HG03066 (cell line): ENCODE data around the gene TAF13.
"Not testable (repeated sequence)": the region's sequence is repeated elsewhere in the genome, so short reads cannot be mapped to it uniquely, and the experiment has no call there.

ENCODE experiments used
- ATAC-seq: cut with Tn5 transposase; IDR thresholded peaks from one replicate; pipeline ENCODE4 v1.9.1; 2021; ENCODE audit warnings: low read depth; ENCODE audit not compliant: unreplicated experiment

The TAF13 gene

GRCh38 chr1:109050228-109050995 is 25.4 kb downstream of the TAF13 start:
- no peak for ATAC-seq

- ATAC-seq, result no peak
Measured at GRCh38 chr1:109048335-109048734, 27.5 kb downstream of the TAF13 start.

GRCh38 chr1:109047339-109047738 is 28.5 kb downstream of the TAF13 start:
- ATAC-seq, result no peak

DNA sequence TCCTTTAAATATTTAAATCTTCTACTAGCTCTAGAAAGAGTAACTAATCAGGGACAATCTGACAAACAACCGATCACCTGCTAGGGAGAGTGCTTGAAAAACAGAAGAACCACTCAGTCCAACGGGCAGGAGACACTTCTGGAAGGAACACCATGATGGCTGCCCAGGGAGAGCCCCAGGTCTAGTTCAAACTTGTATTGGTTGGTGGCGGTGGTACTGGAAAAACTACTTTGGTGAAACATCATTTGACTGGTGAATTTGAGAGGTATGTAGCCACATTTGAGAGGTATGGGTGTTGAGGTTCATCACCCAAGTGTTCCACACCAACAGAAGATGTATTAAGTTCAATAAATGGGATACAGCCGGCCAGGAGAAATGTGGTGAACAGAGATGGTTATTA is 29.1 kb downstream of the TAF13 start:
- no peak for ATAC-seq

DNA sequence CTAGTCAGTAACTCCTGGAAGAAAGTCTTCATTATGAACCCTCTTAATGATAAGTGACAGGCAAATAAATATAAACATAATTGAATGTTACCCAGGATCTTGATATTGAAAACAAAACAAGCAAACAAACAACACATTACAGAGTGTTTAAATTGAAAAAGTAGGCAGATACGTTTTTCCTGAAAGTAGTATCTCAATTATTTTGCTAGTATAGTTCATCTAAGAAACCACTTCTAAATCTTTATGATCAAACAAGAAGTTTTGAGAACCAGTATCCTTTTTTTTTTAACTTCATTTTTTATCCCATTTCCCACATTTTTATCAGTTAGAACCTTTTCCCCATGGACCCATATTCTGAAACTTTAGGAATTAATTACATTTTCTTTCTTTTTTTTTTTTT is 30.2 kb downstream of the TAF13 start:
- no peak for ATAC-seq

DNA sequence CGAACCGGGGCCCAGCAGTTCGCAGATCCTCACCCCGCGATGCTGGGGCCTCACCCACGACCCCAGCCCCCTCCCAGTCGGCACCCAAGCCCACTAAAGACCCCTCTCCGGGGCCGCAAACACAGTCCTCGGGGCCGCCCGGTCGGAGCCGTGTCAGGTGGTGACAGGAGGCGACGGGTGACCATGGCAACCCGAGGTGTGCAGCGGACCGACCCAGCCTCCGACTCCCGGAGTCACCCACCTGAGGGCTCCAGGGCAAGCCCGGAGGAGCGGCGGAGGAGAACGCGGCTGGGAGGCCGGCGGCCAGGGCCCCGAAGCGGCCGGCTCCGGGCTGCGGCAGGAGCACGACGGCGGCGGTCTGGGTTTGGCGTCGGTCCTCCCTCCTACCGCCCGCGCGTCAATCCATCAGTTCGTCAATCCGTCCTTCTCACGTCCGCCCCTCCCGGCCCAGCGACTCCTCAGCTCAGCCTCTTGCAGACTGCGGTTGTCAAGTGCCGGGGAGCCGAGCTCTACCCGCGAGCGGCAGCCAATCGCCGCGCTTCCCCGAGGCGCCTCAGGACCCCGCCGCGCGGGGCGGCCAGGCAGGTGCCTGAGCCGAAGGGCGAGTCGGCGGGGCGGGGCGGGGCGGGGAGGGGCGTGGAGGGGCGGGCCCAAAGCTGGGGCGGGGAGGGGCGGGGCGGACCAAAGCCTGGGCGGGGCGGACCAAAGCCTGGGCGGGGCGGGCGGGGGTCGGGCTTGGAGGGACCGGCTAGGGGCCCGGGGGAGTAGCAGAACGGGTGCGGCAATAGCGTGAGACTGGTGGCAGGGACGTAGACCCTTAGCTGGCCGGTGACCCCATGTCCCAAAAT is 34.0 kb downstream of the TAF13 start, which contains the start of gene WDR47:
Gene WDR47, minus strand, starts transcription at position 482 of the 848 bp plus-strand sequence. CDS start 18,590 bp downstream, outside the sequence.
- peak; percentile 90 for ATAC-seq

DNA sequence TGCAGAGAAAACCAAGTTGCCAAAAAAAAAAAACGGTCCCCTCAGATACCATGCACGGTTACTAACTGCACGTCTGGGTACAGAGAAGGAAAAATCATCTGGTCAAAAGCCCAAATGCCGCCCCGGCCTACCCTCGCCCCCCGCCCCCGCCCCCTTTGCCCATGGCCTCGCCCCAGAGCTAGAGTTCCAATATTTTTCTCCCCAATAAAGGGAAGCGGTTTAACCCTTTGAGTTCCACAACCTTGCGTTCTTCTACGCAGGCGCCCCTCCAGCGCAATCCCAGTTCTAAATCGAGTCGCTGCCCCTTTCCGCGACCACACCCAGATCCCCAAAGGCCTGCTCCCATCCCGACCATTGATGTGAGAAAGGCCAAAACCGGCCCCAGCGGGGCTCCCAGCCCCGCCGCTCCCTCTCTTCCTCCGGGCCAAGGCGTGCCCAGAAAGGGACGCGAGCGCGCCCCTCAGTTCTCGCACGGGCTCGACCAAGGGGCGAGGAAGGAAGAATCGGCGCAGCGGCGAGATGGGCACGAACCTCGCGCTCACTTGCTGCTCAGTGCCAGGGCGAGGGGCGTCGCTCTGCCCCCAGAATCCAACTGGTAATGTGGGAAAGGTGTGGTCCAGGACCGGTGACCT is 34.7 kb downstream of the TAF13 start:
- ATAC-seq, result peak; percentile 27

GRCh38 chr1:109040627-109040988 is 35.2 kb downstream of the TAF13 start:
- no peak for ATAC-seq

DNA sequence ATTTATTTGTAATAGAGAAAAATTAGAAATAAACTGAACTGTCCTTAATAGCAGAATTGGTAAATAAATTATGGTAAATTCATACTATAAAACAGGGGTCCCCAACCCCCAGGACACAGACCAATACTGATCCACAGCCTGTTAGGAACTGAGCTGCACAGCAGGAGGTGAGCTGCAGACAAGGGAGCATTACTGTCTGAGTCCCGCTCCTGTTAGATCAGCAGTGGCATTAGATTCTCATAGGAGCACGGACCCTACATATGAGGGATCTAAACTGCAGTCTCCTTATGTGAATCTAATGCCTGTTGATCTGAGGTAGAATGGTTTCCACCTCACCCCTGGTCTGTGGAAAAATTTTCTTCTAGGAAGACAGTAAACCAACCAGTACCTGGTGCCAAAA is 41.4 kb downstream of the TAF13 start:
- ATAC-seq, result no peak

- not testable (repeated sequence) for ATAC-seq
Measured at GRCh38 chr1:109029493-109029892, 46.3 kb downstream of the TAF13 start.

DNA sequence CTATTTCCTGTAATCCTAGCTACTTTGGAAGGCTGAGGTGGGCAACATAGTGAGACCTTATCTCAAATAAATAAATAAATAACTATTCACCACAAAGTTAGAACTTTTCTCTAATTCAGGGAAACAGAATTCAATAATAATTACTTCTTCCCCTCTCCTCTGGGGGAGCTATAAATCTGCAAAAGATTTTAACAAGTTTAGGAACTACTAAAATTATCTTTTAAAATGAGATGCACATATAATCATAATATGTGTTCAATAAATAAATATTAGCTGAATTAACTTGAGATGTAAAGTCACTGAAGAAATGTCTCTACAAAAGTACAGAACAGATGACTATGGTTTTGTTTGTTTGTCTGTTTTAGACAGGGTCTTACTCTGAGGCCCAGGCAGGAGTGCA is 48.0 kb downstream of the TAF13 start:
- no peak for ATAC-seq

DNA sequence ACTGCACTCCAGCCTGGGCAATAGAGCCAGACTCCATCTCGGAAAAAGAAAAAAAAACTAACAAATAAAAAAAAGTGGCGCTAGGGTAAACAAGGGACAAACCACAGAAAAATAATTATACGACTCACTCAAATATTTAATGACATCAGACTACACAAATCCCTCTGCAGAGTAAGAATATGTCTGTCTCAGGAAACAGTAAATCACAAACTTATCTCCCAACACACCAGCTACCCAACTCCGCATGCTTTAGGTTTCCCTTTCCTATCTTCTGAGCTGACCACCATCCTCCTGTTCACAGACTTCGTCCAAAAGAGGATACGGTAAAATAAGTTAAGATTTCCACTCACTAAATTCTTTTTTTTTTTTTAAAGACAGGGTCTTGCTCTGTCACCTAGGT is 50.1 kb downstream of the TAF13 start:
- ATAC-seq, result no peak

- ATAC-seq, result no peak
Measured at GRCh38 chr1:109024646-109025045, 51.2 kb downstream of the TAF13 start.

GRCh38 chr1:109020693-109021257 is 55.0 kb downstream of the TAF13 start:
- no peak for ATAC-seq

- ATAC-seq, result not testable (repeated sequence)
Measured at GRCh38 chr1:109017719-109018118, 58.1 kb downstream of the TAF13 start.

DNA sequence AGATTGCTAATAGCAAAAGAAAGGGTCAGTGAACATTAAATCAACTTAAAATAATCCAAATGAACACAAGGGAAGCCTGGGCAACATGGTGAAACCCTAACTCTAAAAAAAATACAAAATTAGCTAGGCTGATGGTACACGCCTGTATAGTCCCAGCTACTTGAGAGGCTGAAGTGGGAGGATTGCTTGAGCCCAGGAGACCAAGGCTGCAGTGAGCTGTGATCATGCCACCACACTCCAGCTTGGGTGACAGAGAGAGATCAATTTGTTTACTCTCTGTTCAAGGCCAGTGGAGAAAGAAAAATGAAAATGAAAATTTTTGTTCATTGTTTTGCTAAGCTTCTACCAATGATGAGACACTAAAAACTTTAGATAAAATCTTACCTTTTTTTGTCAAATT is 58.7 kb downstream of the TAF13 start:
- no peak for ATAC-seq
